Measurements from ENCODE around the gene NOS1AP.

- no peak for TF ChIP-seq YY1 (IDR thresholded peaks at IDR 0.05; ENCODE audit: insufficient read depth, insufficient read length)
- TF ChIP-seq ZNF274 (IDR thresholded peaks at IDR 0.05; ENCODE audit: low read depth, low read length) = no peak
Measured at GRCh38 chr1:162172311-162173102, 103.0 kb downstream of the NOS1AP start.
